Neural progenitor cell (in vitro differentiated cells): ENCODE data around the gene CGREF1.

Source experiments
- EZH2phosphoT487 ChIP-seq: fragments of 200-600 bp; sonication (generic); IDR thresholded peaks from 2 replicates; pipeline ENCODE4 v1.6.1; 2017; ENCODE audit warnings: antibody characterized with exemption
- TF ChIP-seq, protein P1 (sequence below): fragments of 200-600 bp; sonication (generic); IDR thresholded peaks from 2 replicates; pipeline ENCODE4 v1.5.1; 2017; ENCODE audit warnings: antibody characterized with exemption, mild to moderate bottlenecking

DNA sequence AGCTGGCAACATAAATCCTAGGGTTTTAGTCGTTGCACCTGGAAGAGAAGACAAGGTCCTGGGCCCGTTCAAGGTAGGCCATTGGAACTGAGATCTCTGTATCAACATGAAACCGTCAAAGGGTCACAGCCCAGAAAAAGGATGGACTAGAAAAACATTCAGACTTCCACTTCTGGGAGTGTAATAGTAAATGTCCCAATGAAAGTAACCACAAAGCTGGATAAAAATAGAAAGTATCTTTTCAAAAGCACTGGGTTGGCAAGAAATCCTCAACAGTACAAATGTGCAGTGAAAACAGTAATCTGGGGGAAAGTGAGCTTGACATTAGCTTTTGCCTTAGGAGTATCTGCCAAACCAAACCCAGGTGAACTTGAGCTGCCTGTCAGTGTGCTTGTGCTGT, 12.9 kb downstream of the CGREF1 start:
- TF ChIP-seq, protein P1, sequence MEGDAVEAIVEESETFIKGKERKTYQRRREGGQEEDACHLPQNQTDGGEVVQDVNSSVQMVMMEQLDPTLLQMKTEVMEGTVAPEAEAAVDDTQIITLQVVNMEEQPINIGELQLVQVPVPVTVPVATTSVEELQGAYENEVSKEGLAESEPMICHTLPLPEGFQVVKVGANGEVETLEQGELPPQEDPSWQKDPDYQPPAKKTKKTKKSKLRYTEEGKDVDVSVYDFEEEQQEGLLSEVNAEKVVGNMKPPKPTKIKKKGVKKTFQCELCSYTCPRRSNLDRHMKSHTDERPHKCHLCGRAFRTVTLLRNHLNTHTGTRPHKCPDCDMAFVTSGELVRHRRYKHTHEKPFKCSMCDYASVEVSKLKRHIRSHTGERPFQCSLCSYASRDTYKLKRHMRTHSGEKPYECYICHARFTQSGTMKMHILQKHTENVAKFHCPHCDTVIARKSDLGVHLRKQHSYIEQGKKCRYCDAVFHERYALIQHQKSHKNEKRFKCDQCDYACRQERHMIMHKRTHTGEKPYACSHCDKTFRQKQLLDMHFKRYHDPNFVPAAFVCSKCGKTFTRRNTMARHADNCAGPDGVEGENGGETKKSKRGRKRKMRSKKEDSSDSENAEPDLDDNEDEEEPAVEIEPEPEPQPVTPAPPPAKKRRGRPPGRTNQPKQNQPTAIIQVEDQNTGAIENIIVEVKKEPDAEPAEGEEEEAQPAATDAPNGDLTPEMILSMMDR, result no peak
- no peak for TF ChIP-seq EZH2phosphoT487
